Loucy (cell line): ENCODE measurements around the gene STAT5B.

Experiments used
- H2AFZ ChIP-seq: fragments of 200-600 bp; sonication (generic); 2 replicates; pipeline ENCODE4 v1.6.0; 2016; ENCODE audit warnings: antibody characterized with exemption, mild to moderate bottlenecking, low read length, moderate library complexity
- H3F3A ChIP-seq: fragments of 200-600 bp; 2 replicates; pipeline ENCODE4 v1.6.0; 2016; ENCODE audit warnings: antibody characterized with exemption, low read depth, mild to moderate bottlenecking
- H3K27me3 ChIP-seq: fragments of 200-600 bp; sonication (generic); 2 replicates; pipeline ENCODE4 v1.6.1; 2014; ENCODE audit warnings: low read length, mild to moderate bottlenecking; ENCODE audit not compliant: insufficient read depth, poor library complexity, severe bottlenecking
- H3K36me3 ChIP-seq: fragments of 200-600 bp; sonication (generic); 2 replicates; pipeline ENCODE4 v1.6.1; 2016; ENCODE audit warnings: low read length; ENCODE audit not compliant: insufficient read depth
- H3K4me1 ChIP-seq: fragments of 200-600 bp; sonication (generic); 2 replicates; pipeline ENCODE4 v1.5.1; 2014; ENCODE audit warnings: low read length, mild to moderate bottlenecking; ENCODE audit not compliant: insufficient read depth, poor library complexity, severe bottlenecking
- H3K4me2 ChIP-seq: fragments of 200-600 bp; sonication (generic); 2 replicates; pipeline ENCODE4 v1.6.0; 2014; ENCODE audit warnings: antibody characterized with exemption, low read length, low read depth, mild to moderate bottlenecking; ENCODE audit not compliant: poor library complexity, severe bottlenecking
- H3K4me3 ChIP-seq: fragments of 200-600 bp; sonication (generic); 2 replicates; pipeline ENCODE4 v1.5.1; 2014; ENCODE audit warnings: low read length, mild to moderate bottlenecking, mixed read lengths; ENCODE audit not compliant: poor library complexity, severe bottlenecking
- H3K79me2 ChIP-seq: fragments of 200-600 bp; sonication (generic); 2 replicates; pipeline ENCODE4 v1.6.1; 2014; ENCODE audit warnings: low read length; ENCODE audit not compliant: insufficient read depth
- H3K9ac ChIP-seq: fragments of 200-600 bp; sonication (generic); 2 replicates; pipeline ENCODE4 v1.6.0; 2014; ENCODE audit warnings: mild to moderate bottlenecking, low read depth, low read length, moderate library complexity; ENCODE audit not compliant: poor library complexity, severe bottlenecking
- H3K9me2 ChIP-seq: fragments of 200-600 bp; sonication (generic); replicated peaks from 2 replicates; pipeline ENCODE4 v1.6.1; 2016; ENCODE audit warnings: low read depth, low read length, mixed read lengths
- H3K9me3 ChIP-seq: fragments of 200-600 bp; sonication (generic); 2 replicates; pipeline ENCODE4 v1.6.1; 2014; ENCODE audit warnings: mild to moderate bottlenecking, antibody characterized with exemption, low read length, low read depth; ENCODE audit not compliant: insufficient read depth
- H4K20me1 ChIP-seq: fragments of 200-600 bp; sonication (generic); 2 replicates; pipeline ENCODE4 v1.6.0; 2014; ENCODE audit warnings: antibody characterized with exemption, low read length, mild to moderate bottlenecking; ENCODE audit not compliant: insufficient read depth, poor library complexity, severe bottlenecking
- EZH2phosphoT487 ChIP-seq: fragments of 200-600 bp; IDR thresholded peaks from 2 replicates; pipeline ENCODE4 v1.6.1; 2018; ENCODE audit warnings: antibody characterized with exemption, mild to moderate bottlenecking, moderate library complexity, borderline replicate concordance
- TF ChIP-seq, protein P1 (sequence below): fragments of 200-600 bp; sonication (generic); conservative IDR thresholded peaks from 2 replicates; pipeline ENCODE4 v1.5.1; 2014; ENCODE audit warnings: mild to moderate bottlenecking, antibody characterized with exemption, low read length

STAT5B gene

DNA sequence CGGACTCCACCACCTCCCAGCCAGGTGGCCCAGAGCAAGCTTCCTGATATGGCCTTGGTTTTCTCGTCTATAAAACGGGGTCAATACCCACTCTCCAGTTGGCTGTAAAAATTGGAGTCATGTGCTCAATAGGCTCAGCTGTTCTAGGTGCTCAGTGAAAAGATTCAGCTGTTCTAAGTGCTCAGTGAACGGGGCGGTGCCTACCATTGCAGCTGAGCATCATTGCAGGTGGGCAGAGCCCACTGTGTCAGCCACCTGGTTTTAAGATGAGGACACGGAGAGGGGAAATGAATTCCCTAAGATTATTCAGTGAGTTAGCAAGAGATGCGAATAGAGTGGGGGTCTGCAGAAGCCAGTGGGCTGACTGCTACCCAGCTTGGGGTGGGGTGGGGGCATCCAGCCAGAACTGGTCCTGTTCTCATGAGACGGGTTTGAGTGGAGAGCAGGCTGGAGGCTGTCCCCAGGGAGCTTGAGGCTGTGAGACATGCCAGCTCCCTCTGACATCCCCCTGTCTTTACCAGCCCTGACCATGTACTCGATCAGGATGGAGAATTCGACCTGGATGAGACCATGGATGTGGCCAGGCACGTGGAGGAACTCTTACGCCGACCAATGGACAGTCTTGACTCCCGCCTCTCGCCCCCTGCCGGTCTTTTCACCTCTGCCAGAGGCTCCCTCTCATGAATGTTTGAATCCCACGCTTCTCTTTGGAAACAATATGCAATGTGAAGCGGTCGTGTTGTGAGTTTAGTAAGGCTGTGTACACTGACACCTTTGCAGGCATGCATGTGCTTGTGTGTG, 34.0 kb upstream of the STAT5B start:
- H3K4me2 ChIP-seq: peak overlapping the region; percentile 97
- H3K9ac ChIP-seq: peak overlapping the region; percentile 95
- H3K9me3 ChIP-seq: no peaks in the 10 kb centered on the region
- no peaks in the 10 kb centered on the region for H4K20me1 ChIP-seq
- H3K9me2 ChIP-seq: no peaks in the 10 kb centered on the region
- H3F3A ChIP-seq: peaks cover 35% of the 10 kb centered on the region
- H3K4me3 ChIP-seq: no peak overlapping the region
- H3K79me2 ChIP-seq: peaks cover 33% of the 10 kb centered on the region; the same call in 1 of the 2 replicates
- peaks cover 53% of the 10 kb centered on the region for H3K4me1 ChIP-seq
- H2AFZ ChIP-seq: no peak overlapping the region
- no peaks in the 10 kb centered on the region for H3K27me3 ChIP-seq
- TF ChIP-seq, protein P1, sequence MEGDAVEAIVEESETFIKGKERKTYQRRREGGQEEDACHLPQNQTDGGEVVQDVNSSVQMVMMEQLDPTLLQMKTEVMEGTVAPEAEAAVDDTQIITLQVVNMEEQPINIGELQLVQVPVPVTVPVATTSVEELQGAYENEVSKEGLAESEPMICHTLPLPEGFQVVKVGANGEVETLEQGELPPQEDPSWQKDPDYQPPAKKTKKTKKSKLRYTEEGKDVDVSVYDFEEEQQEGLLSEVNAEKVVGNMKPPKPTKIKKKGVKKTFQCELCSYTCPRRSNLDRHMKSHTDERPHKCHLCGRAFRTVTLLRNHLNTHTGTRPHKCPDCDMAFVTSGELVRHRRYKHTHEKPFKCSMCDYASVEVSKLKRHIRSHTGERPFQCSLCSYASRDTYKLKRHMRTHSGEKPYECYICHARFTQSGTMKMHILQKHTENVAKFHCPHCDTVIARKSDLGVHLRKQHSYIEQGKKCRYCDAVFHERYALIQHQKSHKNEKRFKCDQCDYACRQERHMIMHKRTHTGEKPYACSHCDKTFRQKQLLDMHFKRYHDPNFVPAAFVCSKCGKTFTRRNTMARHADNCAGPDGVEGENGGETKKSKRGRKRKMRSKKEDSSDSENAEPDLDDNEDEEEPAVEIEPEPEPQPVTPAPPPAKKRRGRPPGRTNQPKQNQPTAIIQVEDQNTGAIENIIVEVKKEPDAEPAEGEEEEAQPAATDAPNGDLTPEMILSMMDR: no peak
- TF ChIP-seq EZH2phosphoT487: no peak
- H3K36me3 ChIP-seq: peaks cover 64% of the 10 kb centered on the region

DNA sequence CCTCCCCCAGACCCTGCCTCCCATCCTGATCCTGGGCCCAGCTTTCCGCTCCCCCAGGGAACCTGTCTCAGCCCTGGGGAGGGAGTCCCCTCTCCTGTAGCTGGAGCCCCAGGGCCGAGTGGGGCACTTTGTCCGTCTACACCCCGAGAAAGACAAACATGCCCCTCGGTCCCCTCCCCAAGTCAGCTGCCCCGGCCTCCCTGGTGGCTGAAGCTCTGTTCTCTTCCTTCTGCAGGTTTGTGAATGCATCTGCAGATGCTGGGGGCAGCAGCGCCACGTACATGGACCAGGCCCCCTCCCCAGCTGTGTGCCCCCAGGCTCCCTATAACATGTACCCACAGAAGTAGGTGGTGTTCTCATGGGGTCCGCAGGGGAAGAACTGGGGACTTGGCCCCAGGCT, 33.0 kb upstream of the STAT5B start:
- H3K9me2 ChIP-seq: no peaks in the 10 kb centered on the region
- TF ChIP-seq, protein P1: no peak
- TF ChIP-seq EZH2phosphoT487: no peak
- no peaks in the 10 kb centered on the region for H3K27me3 ChIP-seq
- H3K4me1 ChIP-seq: peaks cover 43% of the 10 kb centered on the region
- no peak overlapping the region for H3K4me3 ChIP-seq
- no peaks in the 10 kb centered on the region for H3K9me3 ChIP-seq
- no peak overlapping the region for H3K4me2 ChIP-seq
- no peak overlapping the region for H2AFZ ChIP-seq
- peaks cover 31% of the 10 kb centered on the region for H3F3A ChIP-seq
- no peaks in the 10 kb centered on the region for H4K20me1 ChIP-seq
- H3K36me3 ChIP-seq: peaks cover 72% of the 10 kb centered on the region; the same call in 1 of the 2 replicates
- peaks cover 32% of the 10 kb centered on the region; the same call in 1 of the 2 replicates for H3K79me2 ChIP-seq
- peak overlapping the region; percentile 95 for H3K9ac ChIP-seq

DNA sequence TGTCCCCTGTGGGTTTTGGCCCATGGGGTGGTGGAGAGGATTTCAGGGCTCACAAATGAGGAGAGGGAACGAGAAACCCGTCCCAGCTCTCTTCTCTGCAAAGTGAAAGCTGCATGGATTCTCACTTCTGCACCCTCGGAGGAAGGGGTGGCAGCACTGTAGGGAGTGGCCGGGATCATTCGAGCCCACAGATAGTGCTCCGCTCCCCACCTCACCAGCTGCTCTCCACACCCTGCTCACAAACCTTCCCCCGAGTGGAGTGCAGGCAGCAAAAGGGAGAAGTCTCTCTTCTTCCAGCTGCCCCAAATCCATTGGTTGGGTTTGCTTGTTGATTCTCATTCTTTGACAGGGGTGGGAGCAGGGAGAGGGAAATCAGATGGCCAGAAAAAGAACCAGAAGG, 32.3 kb upstream of the STAT5B start:
- H3K4me2 ChIP-seq: no peak overlapping the region
- H3K9me2 ChIP-seq: no peaks in the 10 kb centered on the region
- H4K20me1 ChIP-seq: no peaks in the 10 kb centered on the region
- peaks cover 79% of the 10 kb centered on the region; the same call in 1 of the 2 replicates for H3K36me3 ChIP-seq
- H3K79me2 ChIP-seq: peaks cover 32% of the 10 kb centered on the region; the same call in 1 of the 2 replicates
- no peak overlapping the region for H3K4me3 ChIP-seq
- peaks cover 36% of the 10 kb centered on the region for H3K4me1 ChIP-seq
- no peak overlapping the region for H2AFZ ChIP-seq
- peaks cover 24% of the 10 kb centered on the region for H3F3A ChIP-seq
- no peaks in the 10 kb centered on the region for H3K9me3 ChIP-seq
- no peak overlapping the region for H3K9ac ChIP-seq
- no peaks in the 10 kb centered on the region for H3K27me3 ChIP-seq
- TF ChIP-seq, protein P1: no peak
- no peak for TF ChIP-seq EZH2phosphoT487
